HG03025 (cell line): ENCODE measurements around the gene YAE1.
A peak's percentile ranks its signal among the peaks of the same experiment; 100 is the strongest.

Experiments used
- ATAC-seq: cut with Tn5 transposase; IDR thresholded peaks from one replicate; pipeline ENCODE4 v1.9.1; 2021; ENCODE audit warnings: mild to moderate bottlenecking, moderate library complexity; ENCODE audit not compliant: unreplicated experiment, low FRiP score

YAE1 gene

DNA sequence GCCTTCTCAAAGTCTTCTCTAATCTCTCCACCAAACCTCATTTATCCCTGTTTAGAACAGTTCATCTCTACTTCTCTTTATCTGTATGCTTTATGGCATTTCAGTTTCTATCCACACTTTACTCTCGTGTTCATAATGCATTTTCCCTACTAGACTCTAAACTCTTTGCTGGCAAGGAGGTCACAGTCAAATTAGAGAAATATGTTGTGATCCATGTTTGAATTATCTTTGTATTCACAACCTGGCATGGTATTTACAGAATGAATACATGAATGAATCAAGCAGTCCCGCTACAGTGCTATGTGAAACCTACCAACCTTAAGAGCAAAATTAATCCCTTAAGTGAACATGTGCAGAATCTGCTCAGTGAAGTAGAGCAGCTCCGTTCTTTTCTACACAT is 12.8 kb upstream of the YAE1 start:
- ATAC-seq, result no peak

DNA sequence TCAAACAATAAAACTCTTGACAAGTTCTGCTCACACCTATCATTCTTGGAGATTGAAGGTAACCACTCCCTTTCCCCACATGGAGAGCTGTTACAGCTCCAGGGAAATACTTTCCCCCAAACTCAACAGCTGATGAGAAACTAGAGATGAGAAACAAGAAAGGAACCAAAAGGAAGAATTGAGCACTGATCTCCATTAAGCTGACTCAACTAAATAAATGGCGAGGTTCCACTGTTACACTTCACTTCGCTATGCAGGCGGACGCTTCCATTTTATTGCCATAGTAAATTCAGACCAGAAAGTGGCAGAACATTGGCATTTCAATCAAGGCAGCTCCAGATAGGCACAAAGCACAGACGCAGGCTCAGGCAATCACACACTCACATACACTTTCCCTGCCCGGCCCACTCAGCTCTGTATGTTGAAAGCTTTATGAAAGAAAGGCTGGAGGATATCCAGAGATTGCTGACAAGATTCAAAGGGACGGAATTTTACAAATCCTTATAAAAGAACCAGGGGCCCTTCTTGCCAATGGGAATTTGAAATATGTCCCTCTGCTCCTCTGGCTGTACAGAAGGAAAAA is 11.5 kb upstream of the YAE1 start:
- no peak for ATAC-seq

DNA sequence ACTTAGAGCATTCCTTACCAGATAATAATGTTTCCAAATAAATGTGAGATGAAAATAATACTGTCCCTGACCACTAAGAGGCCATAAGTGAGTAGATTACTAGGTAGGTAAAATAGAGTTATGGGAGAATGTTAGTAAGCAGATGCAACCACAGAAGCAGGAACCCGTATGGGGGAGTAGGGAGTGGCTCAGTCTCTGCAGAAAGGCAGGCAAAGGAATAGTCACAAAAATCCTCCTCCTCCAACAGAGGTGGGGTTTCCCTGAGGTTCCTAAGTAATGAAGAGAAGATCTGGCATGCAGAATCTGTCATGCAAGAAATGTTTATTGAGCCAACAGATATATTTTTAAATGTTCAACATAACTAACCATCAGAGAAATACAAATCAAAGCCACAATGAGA is 9.0 kb upstream of the YAE1 start:
- no peak for ATAC-seq

DNA sequence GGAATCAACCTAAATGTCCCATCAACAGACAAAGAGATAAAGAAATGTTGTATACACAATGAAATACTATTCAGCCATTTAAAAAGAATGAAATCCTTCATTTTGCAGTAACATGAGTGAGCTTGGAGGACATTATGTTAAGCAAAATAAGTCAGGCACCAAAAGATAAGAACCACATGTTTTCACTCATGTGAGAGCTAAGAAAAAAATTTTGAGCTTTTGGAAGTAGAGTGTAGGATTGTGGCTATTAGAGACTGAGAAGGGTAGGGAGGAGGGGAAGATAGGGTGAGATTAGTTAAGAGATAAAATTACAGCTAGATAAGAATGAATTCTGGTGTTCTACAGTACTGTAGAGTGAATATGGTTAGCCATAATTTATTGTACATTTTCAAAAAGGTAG is 8.3 kb upstream of the YAE1 start:
- ATAC-seq, result no peak

DNA sequence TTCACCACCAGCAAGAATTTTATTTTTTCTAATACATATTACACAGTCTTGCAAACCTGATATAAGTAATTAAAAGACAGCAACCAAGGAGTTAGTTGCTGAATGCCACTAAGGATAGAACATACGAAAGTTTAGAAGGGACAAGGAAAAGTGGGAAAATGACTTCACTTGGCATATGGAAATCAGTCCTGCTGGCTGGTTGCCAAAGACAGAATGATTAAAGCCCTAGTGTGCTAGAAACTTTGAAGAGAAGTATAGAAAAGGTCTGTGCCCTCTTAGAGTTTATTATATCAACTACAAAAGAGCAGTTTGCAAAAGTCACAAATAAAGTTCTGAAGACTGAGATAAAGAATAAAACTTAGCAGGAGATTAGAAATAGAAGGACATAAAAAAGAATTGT is 5.8 kb upstream of the YAE1 start:
- ATAC-seq, result no peak

DNA sequence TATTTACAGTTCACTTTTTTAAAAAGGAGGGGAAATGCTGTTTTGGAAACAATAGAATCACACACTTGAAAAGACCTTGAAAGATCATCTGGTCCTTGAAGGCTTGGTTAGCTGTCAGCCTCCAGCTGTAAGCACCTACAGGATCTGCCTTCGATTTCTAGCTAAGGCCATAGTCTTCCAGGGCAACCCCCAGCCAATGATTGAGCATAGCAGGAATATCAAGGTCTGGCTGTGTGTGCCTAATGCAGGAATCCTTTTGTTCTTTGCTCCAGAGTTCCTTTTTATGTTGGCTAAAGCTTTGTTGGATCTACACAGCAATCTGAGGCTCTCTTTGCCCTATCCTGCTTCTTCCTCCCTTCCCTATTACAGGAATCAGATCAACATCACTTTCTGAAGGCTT is 5.2 kb upstream of the YAE1 start:
- no peak for ATAC-seq

DNA sequence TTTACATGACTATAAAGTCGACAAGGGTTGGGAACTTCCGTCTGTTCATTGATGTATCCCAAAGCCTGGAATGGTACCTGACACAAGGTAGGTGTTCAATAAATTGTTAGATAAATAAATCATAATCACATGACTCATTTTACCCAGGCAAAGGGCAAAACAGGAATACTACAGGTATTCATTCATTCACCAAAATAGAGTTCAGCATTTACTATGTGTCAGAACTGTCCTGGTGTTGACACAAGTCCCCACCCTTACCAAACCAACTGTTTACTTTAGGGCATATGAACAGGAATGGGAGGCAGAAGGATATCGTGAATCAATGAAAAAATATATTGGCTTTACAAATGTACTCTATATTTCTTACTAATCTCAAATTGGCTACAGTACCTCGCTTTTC is 666 bp upstream of the YAE1 start:
- no peak for ATAC-seq

DNA sequence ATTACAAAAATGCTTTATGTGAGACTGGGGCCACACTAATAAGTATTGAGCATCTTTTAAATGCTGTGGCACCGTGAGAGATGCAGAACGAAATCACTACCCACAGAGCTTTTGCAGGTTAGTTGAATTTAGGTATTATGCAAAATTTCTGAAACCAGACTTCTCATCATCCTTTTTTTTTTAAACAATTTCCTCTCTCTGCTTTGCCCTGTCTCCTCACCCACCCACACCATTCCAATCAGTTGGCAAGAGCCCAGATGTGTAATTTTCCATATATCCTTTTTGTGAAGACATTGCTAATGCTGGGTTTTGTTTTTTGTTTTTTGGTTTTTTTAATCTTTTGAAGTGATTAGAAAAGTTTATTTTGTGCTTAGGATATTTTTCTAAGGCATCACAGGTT is 1.1 kb downstream of the YAE1 start:
- no peak for ATAC-seq

DNA sequence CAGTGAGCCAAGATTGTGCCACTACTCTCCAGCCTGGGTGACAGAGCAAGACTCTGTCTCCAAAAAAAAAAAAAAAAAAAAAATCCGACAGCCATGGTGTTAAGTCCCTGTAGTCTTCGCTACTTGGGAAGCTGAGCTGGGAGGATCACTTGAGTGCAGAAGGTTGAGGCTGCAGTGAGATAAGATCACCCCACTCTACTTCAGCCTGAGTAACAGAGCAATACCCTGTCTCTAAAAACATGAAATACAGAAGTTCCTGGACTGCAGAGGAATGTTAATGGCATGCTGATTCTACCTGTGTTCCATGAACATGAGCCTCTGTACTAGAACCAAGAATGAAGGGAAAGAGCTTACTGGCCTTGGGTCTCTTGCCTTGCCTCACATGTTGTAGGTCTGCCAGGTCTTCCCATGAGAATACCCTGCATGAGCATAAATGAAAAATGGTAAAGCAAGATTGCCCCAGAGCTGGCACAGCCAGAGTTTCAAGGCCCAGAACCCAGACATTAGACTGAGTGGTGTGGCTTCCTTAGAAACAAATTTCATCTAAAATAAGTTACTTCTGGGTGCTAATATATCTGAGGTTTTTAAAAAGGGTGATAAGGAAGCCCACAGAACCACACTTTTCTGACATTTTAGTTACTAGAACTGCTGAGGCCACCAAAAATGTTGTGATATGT is 8.6 kb downstream of the YAE1 start:
- ATAC-seq, result no peak

DNA sequence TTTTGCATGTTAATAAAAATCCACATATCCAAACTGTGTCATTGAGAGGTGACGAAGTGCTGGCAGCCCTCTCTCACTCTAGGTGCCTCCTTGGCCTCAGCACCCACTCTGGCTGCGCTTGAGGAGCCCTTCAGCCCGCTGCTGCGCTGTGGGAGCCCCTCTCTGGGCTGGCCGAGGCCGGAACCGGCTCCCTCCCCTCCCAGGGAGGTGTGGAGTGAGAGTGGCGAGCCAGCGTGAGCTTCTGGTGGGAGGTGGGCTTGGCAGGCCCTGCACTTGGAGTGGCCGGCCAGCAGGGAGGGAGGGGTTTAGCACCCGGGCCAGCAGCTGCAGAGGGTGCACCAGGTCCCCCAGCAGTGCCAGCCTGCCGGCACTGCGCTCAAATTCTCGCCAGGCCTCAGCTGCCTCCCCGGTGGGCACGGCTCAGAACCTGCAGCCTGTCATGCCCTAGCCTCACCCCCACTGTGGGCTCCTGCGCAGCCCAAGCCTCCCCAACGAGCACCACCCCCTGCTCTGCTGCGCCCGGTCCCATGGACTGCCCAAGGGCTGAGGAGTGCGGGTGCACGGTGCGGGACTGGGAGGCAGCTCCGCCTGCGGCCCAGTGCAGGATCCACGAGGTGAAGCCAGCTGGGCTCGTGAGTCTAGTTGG is 11.1 kb downstream of the YAE1 start:
- no peak for ATAC-seq

DNA sequence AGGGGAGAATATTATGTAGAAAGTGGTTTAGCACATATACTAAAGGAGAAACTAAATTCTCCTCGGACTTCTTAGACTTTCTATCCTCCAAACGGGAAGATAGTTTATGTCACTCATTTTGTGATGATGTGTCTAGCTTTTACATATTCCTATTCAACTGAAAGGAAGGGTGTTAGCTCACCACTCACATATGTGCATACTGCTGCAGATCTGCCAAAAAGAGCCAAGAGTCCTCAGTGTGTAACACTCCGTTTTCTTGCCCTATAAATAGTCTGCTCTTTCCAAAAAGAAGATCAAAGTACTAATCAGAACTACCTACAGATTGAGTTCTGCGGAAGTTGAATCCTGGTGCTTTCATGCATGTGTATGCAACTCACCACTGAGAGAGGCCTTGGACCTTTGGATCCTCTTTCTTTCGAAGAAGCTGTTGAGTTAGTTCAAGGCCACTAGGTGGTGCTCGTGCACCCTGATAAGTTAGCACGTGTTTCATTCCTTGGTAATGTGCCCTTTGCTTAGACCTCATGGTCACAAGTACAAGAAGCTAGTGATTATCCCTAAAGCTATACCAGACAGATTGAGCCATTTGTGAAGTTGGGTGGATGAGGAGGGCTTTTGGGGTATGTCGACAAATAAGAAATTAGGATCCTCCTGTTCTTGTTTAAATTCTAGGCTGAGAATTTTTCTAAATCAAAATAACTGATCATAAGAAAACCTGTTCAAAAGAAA is 14.1 kb downstream of the YAE1 start:
- peak; percentile 89 for ATAC-seq

DNA sequence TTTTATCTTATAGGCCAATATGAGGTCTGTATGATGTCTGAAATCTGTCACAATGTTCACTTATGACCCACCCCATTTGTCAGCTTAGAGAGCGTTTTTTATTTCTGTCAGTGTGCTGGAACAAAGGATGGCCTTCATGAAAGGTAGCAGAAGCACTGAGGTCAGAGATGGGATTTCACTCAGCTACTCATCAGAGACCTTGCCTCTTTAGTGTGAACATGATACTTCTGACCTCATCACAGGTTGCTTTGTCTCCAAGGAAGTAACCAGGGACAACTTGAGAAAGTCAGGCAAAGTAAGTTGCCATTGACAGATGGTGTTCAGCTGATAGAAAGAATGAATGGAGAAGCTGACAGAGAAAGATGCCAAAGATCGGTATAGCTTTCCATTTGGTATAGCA is 16.3 kb downstream of the YAE1 start:
- ATAC-seq, result no peak

DNA sequence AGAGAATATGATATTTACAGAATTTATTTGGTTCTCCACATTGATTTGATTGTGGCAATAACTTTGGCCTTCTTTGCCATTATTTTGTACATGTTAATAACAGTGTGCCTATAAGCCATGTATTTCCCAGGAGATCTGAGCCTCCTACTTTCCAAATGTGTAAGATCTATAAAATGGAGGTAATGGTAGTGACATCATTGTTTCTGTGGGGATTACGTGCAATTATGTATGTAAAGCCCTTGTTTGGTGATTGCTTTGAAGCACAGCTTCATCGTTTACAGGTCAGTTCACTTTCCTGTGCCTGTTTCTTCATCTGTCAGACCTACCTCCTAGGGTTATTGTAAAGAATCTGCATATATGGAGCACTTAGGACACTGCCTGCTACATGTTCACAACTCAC is 17.3 kb downstream of the YAE1 start:
- ATAC-seq, result no peak

DNA sequence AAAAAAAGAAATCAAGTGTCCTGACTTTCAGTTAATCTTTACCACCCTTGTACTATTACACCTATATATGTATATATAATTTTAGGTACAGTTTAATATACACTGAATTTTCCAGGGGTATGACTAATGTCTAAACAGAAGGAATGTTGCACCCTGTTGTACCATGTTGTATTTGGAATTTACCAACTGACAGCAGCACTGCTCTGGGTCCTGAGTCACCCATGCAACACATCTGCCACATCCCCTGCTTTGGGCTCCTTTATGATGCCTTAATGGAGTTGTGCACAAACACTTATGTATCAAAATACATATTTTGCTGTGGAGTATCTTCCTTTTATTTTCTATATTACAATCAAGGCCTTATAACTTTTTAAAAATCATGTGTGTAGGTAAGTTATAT is 21.2 kb downstream of the YAE1 start:
- ATAC-seq, result no peak

DNA sequence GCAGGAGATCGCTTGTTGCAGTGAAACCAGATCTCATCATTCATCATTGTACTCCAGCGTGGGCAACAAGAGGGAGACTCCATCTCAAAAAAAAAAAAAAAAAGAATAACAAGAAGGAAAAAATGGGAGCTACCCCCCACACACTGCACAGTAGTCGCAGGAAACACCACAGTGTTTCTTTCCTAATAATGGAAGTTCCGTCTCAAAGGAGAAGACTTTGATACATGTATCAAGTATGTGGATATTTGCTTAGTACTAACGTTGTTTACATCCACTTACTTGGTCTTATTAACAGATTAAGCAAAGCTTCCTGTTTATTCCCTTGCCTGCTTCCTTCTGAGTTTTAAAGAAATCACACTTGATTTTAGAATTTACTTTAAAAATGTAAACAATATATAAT is 22.2 kb downstream of the YAE1 start:
- ATAC-seq, result no peak

DNA sequence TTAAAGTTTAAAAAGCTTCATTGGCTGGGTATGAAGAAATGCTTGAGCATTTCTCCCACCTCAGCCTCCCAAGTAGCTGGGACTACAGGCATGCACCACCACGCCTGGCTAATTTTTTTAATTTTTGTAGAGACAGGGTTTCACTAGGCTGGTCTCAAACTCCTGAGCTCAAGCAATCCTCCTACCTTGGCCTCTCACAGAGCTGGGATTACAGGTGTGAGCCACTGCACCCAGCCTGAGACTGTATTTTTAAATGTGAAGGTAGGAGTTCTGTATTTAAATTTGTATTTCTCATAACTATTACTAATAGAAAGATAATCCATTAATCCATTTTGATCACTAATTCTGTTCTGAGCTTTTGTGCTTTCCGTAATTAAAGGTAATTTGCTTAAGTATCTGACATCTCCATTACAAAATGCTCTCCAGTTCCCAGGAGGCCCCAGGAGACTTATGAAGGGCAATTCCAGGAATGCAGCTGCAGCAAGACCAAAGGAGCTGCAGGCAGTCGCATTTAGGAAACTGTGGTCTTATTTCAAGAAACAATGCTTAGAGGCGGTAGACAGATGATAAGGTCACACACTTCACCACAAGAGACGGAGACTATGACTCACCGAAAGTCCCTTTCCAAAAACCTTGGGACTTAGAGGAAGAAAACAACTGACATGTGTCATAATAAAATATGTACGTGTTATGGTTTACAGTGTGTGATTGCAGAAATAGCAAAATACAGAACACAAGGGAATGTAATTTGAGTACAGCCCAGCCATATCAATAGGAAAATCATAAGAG is 23.3 kb downstream of the YAE1 start:
- peak; percentile 82 for ATAC-seq

DNA sequence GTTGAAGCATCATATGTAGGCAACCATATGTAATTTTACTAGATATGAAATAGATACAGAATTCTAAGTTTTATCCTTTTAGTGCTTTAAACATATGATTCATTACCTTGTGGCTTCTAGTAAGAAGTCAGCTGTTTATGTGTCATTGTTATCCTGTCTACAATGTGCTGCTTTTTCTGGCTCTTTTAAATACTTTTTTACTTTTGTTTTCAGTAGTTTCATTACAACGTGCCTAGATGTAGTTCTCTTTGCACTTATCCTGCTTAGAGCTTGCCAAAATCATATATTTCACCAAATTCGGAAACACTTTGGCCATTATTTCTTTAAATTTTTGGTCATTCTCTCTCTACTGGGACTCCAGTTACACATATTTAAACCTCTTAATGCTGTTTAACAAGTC is 26.4 kb downstream of the YAE1 start:
- ATAC-seq, result no peak

DNA sequence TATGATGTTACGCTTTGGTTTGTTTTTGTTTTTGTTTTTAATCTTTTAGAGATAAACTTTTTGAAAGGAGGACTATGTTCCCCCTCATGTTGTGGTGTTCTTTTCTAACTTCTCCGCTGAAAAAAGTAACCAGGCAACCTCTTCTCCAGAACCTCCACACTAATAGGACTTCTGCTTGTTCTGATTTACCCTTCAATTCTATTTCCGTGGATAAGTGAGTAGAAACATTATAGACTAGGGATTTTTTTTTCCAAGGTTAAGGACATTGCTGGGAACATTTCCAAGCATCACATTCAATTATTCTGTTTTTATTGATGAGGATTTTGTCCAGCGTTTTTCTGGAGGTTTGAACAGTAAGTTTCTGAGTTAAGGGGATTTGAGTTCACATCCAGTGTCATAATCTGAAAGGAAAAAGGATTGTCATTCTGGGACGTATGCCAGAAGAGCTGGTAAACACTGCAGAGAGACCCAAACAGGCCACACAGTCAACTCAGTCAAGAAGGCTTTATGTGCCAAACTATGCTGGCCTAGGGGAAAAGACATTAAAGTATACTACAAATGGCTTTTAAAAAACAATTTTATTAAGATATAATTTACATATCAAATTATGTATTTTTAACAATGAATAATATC is 28.9 kb downstream of the YAE1 start:
- no peak for ATAC-seq

DNA sequence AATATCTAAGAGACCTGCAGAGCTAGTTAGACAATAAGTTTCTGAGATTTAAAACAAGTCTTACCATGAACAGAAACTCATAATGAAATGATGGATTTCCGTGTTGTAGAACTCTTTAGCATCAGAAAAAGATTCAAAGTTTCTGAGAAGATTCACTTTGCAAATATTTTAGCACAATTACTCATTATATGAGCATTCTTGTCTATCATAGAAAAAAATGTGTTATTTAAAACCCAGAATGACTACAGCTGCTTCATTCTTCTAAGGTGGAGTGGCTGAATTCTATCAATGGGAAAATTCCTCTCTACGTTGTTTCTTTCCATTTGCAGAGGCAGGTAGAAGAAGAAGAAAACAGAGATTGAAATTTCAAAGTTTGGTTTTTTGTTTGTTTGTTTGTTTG is 36.1 kb downstream of the YAE1 start:
- ATAC-seq, result no peak

DNA sequence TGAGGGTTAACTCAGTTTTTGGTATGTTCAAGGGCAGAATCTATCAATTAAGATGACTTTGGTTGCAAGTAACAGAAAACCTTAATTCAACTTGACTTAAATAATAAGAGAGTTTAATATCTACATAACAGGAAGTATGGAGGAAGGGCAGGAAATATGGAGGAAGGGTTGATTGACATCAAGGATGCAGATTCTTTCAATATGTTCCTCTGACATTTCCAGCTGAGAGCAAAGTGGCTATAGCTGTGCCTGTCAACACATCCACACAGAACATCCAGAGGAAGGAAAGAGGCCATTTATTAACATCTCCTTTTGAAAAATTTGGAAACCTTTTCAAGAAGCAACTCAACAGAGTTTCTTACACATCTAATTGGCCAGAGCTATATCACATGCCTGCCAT is 37.7 kb downstream of the YAE1 start:
- ATAC-seq, result no peak
